ENCODE results near the gene CST11. TPM values are rescaled to one million over a fixed set of nuclear protein-coding genes. Genes with fewer than 3 reads are reported as not detected.

The CST11 gene
- total RNA-seq, 4 donors from 2014 or later: not detected

- Histone ChIP-seq H3K36me3 (no peaks in the 10 kb centered on the region), H3K4me3 (no peak overlapping the region), H3K4me1 (peaks cover 3 to 11% of the 10 kb centered on the region in 2 donors), H3K27me3 (no peaks in the 10 kb centered on the region), H3K9me3 (no peaks in the 10 kb centered on the region), H3K27ac (peak overlapping the region in 1 of 4 donors; percentile 68)
- ATAC-seq: no peak
- DNase-seq: no peak
- in situ Hi-C loops (cut with MboI; ENCODE audit: low sequenced_read_pairs in 4 of 4) (loop anchor here (25.0 kb wide), 2 partner anchors 550 to 750 kb away; partner anchors contain the start of gene GGTLC1 (in 3 of the 4)), intact Hi-C loops (cut with DNase I; ENCODE audit: low total_unique reads) (no loop called here)
- TF ChIP-seq POLR2A (IDR thresholded peaks at IDR 0.05): no peak
- TF ChIP-seq, protein P1, sequence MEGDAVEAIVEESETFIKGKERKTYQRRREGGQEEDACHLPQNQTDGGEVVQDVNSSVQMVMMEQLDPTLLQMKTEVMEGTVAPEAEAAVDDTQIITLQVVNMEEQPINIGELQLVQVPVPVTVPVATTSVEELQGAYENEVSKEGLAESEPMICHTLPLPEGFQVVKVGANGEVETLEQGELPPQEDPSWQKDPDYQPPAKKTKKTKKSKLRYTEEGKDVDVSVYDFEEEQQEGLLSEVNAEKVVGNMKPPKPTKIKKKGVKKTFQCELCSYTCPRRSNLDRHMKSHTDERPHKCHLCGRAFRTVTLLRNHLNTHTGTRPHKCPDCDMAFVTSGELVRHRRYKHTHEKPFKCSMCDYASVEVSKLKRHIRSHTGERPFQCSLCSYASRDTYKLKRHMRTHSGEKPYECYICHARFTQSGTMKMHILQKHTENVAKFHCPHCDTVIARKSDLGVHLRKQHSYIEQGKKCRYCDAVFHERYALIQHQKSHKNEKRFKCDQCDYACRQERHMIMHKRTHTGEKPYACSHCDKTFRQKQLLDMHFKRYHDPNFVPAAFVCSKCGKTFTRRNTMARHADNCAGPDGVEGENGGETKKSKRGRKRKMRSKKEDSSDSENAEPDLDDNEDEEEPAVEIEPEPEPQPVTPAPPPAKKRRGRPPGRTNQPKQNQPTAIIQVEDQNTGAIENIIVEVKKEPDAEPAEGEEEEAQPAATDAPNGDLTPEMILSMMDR (IDR thresholded peaks at IDR 0.05 in 4 of 5, conservative IDR thresholded peaks at IDR 0.05 in 1 of 5): no peak
Measured at GRCh38 chr20:23437126-23437899, 15.4 kb downstream of the CST11 start.

GRCh38 chr20:23436681-23437080 is 16.0 kb downstream of the CST11 start:
- peak overlapping the region in 1 of 4 donors; percentile 68 for H3K27ac ChIP-seq

GRCh38 chr20:23435626-23436539 is 16.8 kb downstream of the CST11 start:
- intact Hi-C loops (cut with DNase I; ENCODE audit: low total_unique reads): no loop called here
- in situ Hi-C loops (cut with MboI; ENCODE audit: low sequenced_read_pairs in 4 of 4): loop anchor here (25.0 kb wide), 2 partner anchors 551 to 749 kb away; partner anchors contain the start of gene GGTLC1 (in 3 of the 4)
- Histone ChIP-seq H3K4me3 (no peak overlapping the region), H3K27me3 (no peaks in the 10 kb centered on the region), H3K27ac (peak overlapping the region in 1 of 4 donors; percentile 68), H3K36me3 (no peaks in the 10 kb centered on the region), H3K9me3 (no peaks in the 10 kb centered on the region), H3K4me1 (peaks cover 3 to 11% of the 10 kb centered on the region in 2 donors)
- TF ChIP-seq, protein P1 (IDR thresholded peaks at IDR 0.05 in 4 of 5, conservative IDR thresholded peaks at IDR 0.05 in 1 of 5): no peak
- TF ChIP-seq POLR2A (IDR thresholded peaks at IDR 0.05): no peak
- DNase-seq (peak in 1 of 2 donors; percentile 40), ATAC-seq (peak in 1 of 2 donors; percentile 83)

More at GRCh38 chr20:23436681-23437080, 16.0 kb downstream of the CST11 start:
- H3K36me3 ChIP-seq: no peaks in the 10 kb centered on the region
- TF ChIP-seq, protein P1 (IDR thresholded peaks at IDR 0.05 in 4 of 5, conservative IDR thresholded peaks at IDR 0.05 in 1 of 5): no peak
- no peak for TF ChIP-seq POLR2A (IDR thresholded peaks at IDR 0.05)
- intact Hi-C loops (cut with DNase I; ENCODE audit: low total_unique reads): no loop called here
- DNase-seq: no peak
- in situ Hi-C loops (cut with MboI; ENCODE audit: low sequenced_read_pairs in 4 of 4): loop anchor here (25.0 kb wide), 2 partner anchors 551 to 749 kb away; partner anchors contain the start of gene GGTLC1 (in 3 of the 4)
- H3K4me1 ChIP-seq: peaks cover 3 to 11% of the 10 kb centered on the region in 2 donors
- H3K27me3 ChIP-seq: no peaks in the 10 kb centered on the region
- ATAC-seq: peak in 1 of 2 donors; percentile 69
- no peaks in the 10 kb centered on the region for H3K9me3 ChIP-seq
- H3K4me3 ChIP-seq: no peak overlapping the region

- Histone ChIP-seq H3K4me3 (no peak overlapping the region), H3K4me1 (peaks cover 3 to 11% of the 10 kb centered on the region in 2 donors), H3K9me3 (no peaks in the 10 kb centered on the region), H3K27me3 (no peaks in the 10 kb centered on the region), H3K36me3 (no peaks in the 10 kb centered on the region), H3K27ac (no peak overlapping the region)
- no peak for ATAC-seq
- no peak for DNase-seq
- intact Hi-C loops (cut with DNase I; ENCODE audit: low total_unique reads) (no loop called here), in situ Hi-C loops (cut with MboI; ENCODE audit: low sequenced_read_pairs in 4 of 4) (loop anchor here (25.0 kb wide), 2 partner anchors 553 to 747 kb away; partner anchors contain the start of gene GGTLC1 (in 3 of the 4))
- no peak for TF ChIP-seq POLR2A (IDR thresholded peaks at IDR 0.05)
- TF ChIP-seq, protein P1 (IDR thresholded peaks at IDR 0.05 in 4 of 5, conservative IDR thresholded peaks at IDR 0.05 in 1 of 5): no peak
Measured at GRCh38 chr20:23434521-23435313, 18.0 kb downstream of the CST11 start.
